ENCODE results near the gene SYNE2. TPM values are rescaled to one million over a fixed set of nuclear protein-coding genes. Genes with fewer than 3 reads are reported as not detected.

SYNE2 gene
- polyA plus RNA-seq, 1 donor from 2014 or later, result 82.3 TPM

DNA sequence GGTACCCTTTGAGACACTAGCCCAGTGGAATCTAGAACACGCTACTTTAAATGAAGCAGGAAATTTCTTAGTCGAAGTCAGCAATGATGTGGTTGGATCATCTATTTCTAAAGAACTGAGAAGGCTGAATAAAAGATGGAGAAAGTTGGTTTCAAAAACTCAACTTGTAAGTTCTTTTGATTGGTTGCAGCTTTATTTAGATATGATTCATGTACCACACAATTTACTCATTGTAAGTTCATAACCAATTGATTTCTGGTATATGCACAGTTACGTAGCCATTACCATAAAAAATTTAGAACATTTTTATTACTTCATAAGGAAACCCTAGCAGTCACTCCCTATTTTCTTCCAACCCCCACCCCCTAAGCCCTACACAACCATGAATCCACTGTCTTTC, 129.8 kb downstream of the SYNE2 start:
- Histone ChIP-seq H3K9me3 (ENCODE audit: low read length) (no peaks in the 10 kb centered on the region), H3K9me2 (ENCODE audit: insufficient read depth, low read length) (no peaks in the 10 kb centered on the region), H3K27ac (ENCODE audit: low read length) (no peak overlapping the region), H3K4me2 (ENCODE audit: low read length) (no peak overlapping the region), H3K4me3 (ENCODE audit: low read length) (no peak overlapping the region), H2AFZ (ENCODE audit: low read depth, low read length) (no peak overlapping the region), H3F3A (ENCODE audit: insufficient read depth, low read length, poor library complexity, severe bottlenecking) (no peaks in the 10 kb centered on the region), H4K20me1 (ENCODE audit: insufficient read depth) (no peaks in the 10 kb centered on the region), H3K36me3 (ENCODE audit: insufficient read depth, low read length) (no peaks in the 10 kb centered on the region), H3K27me3 (ENCODE audit: insufficient read depth, low read depth, low read length) (no peaks in the 10 kb centered on the region), H3K9ac (ENCODE audit: low read length) (no peak overlapping the region), H3K79me2 (replicated peaks; ENCODE audit: insufficient read depth, low read length) (no peaks in the 10 kb centered on the region)
- TF ChIP-seq POLR2AphosphoS5 (IDR thresholded peaks at IDR 0.05) (no peak), EZH2 (IDR thresholded peaks at IDR 0.05; ENCODE audit: borderline replicate concordance, insufficient read depth, low read length, poor library complexity, severe bottlenecking) (no peak), EP300 (conservative IDR thresholded peaks at IDR 0.05; ENCODE audit: poor library complexity, severe bottlenecking) (no peak), SMC3 (conservative IDR thresholded peaks at IDR 0.05; ENCODE audit: poor library complexity) (no peak), MXI1 (conservative IDR thresholded peaks at IDR 0.05; ENCODE audit: poor library complexity, severe bottlenecking) (no peak), TAF1 (IDR thresholded peaks at IDR 0.05; ENCODE audit: low read depth) (no peak), RAD21 (conservative IDR thresholded peaks at IDR 0.05) (no peak)
- TF ChIP-seq, protein P1, sequence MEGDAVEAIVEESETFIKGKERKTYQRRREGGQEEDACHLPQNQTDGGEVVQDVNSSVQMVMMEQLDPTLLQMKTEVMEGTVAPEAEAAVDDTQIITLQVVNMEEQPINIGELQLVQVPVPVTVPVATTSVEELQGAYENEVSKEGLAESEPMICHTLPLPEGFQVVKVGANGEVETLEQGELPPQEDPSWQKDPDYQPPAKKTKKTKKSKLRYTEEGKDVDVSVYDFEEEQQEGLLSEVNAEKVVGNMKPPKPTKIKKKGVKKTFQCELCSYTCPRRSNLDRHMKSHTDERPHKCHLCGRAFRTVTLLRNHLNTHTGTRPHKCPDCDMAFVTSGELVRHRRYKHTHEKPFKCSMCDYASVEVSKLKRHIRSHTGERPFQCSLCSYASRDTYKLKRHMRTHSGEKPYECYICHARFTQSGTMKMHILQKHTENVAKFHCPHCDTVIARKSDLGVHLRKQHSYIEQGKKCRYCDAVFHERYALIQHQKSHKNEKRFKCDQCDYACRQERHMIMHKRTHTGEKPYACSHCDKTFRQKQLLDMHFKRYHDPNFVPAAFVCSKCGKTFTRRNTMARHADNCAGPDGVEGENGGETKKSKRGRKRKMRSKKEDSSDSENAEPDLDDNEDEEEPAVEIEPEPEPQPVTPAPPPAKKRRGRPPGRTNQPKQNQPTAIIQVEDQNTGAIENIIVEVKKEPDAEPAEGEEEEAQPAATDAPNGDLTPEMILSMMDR (IDR thresholded peaks at IDR 0.05; ENCODE audit: poor library complexity, severe bottlenecking), result no peak
- TF ChIP-seq, protein P2, sequence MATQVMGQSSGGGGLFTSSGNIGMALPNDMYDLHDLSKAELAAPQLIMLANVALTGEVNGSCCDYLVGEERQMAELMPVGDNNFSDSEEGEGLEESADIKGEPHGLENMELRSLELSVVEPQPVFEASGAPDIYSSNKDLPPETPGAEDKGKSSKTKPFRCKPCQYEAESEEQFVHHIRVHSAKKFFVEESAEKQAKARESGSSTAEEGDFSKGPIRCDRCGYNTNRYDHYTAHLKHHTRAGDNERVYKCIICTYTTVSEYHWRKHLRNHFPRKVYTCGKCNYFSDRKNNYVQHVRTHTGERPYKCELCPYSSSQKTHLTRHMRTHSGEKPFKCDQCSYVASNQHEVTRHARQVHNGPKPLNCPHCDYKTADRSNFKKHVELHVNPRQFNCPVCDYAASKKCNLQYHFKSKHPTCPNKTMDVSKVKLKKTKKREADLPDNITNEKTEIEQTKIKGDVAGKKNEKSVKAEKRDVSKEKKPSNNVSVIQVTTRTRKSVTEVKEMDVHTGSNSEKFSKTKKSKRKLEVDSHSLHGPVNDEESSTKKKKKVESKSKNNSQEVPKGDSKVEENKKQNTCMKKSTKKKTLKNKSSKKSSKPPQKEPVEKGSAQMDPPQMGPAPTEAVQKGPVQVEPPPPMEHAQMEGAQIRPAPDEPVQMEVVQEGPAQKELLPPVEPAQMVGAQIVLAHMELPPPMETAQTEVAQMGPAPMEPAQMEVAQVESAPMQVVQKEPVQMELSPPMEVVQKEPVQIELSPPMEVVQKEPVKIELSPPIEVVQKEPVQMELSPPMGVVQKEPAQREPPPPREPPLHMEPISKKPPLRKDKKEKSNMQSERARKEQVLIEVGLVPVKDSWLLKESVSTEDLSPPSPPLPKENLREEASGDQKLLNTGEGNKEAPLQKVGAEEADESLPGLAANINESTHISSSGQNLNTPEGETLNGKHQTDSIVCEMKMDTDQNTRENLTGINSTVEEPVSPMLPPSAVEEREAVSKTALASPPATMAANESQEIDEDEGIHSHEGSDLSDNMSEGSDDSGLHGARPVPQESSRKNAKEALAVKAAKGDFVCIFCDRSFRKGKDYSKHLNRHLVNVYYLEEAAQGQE (IDR thresholded peaks at IDR 0.05; ENCODE audit: borderline replicate concordance), result no peak

DNA sequence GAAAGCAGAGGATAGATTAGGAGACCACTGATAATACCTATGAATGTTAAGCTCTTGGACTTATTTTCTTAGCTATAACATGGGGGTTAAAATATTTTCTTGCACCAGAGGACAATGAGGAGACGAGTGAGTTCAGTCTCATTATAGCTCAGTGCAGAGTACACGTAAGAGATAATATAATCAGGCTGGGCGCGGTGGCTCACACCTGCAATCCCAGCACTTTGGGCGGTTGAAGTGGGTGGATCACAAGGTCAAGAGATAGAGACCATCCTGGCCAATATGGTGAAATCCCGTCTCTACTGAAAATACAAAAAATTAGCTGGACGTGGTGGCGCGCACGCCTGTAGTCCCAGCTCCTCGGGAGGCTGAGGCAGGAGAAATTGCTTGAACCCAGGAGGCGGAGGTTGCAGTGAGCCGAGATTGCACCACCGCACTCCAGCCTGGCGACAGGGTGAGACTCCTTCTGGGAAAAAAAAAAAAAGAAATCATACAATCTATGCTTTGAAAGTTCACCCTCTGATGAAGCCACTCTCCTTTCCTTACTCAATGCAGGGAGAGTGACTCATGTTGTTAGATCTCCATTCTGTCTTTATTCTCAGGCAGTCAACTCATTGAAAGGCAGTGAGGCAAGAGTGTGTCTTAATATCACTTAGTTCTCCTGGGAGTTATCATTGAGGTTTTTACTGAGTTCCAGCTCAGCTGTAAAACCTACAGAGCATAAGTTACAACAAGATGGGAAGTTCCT, 134.2 kb downstream of the SYNE2 start:
- no peak overlapping the region for H3K9ac ChIP-seq (ENCODE audit: low read length)
- H3K27ac ChIP-seq (ENCODE audit: low read length), result no peak overlapping the region
- no peaks in the 10 kb centered on the region for H3K36me3 ChIP-seq (ENCODE audit: insufficient read depth, low read length)
- no peaks in the 10 kb centered on the region for H3K27me3 ChIP-seq (ENCODE audit: insufficient read depth, low read depth, low read length)
- H3K4me3 ChIP-seq (ENCODE audit: low read length), result no peak overlapping the region
- H3K4me2 ChIP-seq (ENCODE audit: low read length), result no peak overlapping the region
- no peaks in the 10 kb centered on the region for H3K9me2 ChIP-seq (ENCODE audit: insufficient read depth, low read length)
- TF ChIP-seq MXI1 (conservative IDR thresholded peaks at IDR 0.05; ENCODE audit: poor library complexity, severe bottlenecking), result no peak
- TF ChIP-seq TAF1 (IDR thresholded peaks at IDR 0.05; ENCODE audit: low read depth), result no peak
- H3K9me3 ChIP-seq (ENCODE audit: low read length), result no peaks in the 10 kb centered on the region
- H4K20me1 ChIP-seq (ENCODE audit: insufficient read depth), result no peaks in the 10 kb centered on the region
- H3F3A ChIP-seq (ENCODE audit: insufficient read depth, low read length, poor library complexity, severe bottlenecking), result no peaks in the 10 kb centered on the region
- H3K79me2 ChIP-seq (replicated peaks; ENCODE audit: insufficient read depth, low read length), result no peaks in the 10 kb centered on the region
- no peak overlapping the region for H2AFZ ChIP-seq (ENCODE audit: low read depth, low read length)

All from neural cell (in vitro differentiated cells).